LNCaP clone FGC (cell line): Measurements from ENCODE around the gene ITPKA.
A peak's percentile ranks its signal among the peaks of the same experiment; 100 is the strongest.

Experiments
- DNase-seq: peaks from one replicate; pipeline ENCODE4 v3.0.0-alpha.2; 2011; ENCODE audit warnings: low read depth
- H3K4me3 ChIP-seq: 2 replicates; pipeline ENCODE4 v1.5.1; 2011; ENCODE audit warnings: mild to moderate bottlenecking, low read depth, low read length, control low read depth
- CTCF ChIP-seq: IDR thresholded peaks from 2 replicates; pipeline ENCODE4 v1.5.1; 2012; ENCODE audit warnings: mild to moderate bottlenecking; ENCODE audit not compliant: control insufficient read depth, insufficient read depth; ENCODE audit errors: extremely low read depth

Gene ITPKA

GRCh38 chr15:41503669-41504010 lies 10.0 kb downstream of the ITPKA start:
- H3K4me3 ChIP-seq: no peak overlapping the region
- TF ChIP-seq CTCF: no peak
- DNase-seq: no peak

- DNase-seq: no peak
These were observed 11.2 kb downstream of the ITPKA start for GRCh38 chr15:41504751-41505492.

GRCh38 chr15:41505776-41506175 lies 12.1 kb downstream of the ITPKA start:
- no peak overlapping the region for H3K4me3 ChIP-seq
- no peak for TF ChIP-seq CTCF
- DNase-seq: no peak

More at GRCh38 chr15:41504751-41505492, 11.2 kb downstream of the ITPKA start:
- TF ChIP-seq CTCF: no peak
- no peak overlapping the region for H3K4me3 ChIP-seq

GRCh38 chr15:41506796-41507341 lies 13.2 kb downstream of the ITPKA start:
- no peak for DNase-seq
- 0 out of 2 replicates have a peak, but pooled peaks have one; percentile 9 for TF ChIP-seq CTCF
- no peak overlapping the region for H3K4me3 ChIP-seq

- H3K4me3 ChIP-seq: no peak overlapping the region
- peak; percentile 83 for DNase-seq
- TF ChIP-seq CTCF: no peak
These were observed 14.2 kb downstream of the ITPKA start for GRCh38 chr15:41507820-41508290.

DNA sequence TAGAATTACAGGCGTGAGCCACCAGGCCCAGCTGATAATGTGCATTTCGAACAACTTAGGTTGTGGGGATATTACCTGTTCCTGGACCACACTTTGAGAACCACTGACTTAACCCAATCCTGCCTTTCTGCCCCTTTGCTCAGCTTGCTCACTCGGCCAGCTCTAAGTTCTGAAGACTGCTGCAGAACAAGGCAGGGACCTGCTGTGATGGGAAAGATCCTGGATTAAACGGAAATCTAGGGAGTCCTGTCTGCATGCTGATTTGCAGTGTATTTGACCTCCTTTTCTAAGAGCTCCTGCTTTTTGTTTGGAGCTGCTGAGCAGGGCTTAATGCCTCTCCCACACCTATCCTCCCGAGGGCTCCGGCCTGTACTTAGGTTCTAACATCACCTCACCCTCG lies 17.1 kb downstream of the ITPKA start:
- no peak for DNase-seq
- no peak for TF ChIP-seq CTCF
- no peak overlapping the region for H3K4me3 ChIP-seq
